Suprapubic skin (tissue), 4 donors: ENCODE measurements around the gene DST.

Source experiments
- CTCF ChIP-seq, 2 donors: fragments of 200-600 bp in 1 of 2; fragments of 450-650 bp in 1 of 2; sonication (generic) in 1 of 2; IDR thresholded peaks; one replicate each; pipeline ENCODE4 v1.5.1; 2016 to 2019; ENCODE audit warnings: antibody characterized with exemption in 2 of 2, mild to moderate bottlenecking in 1 of 2, moderate library complexity in 1 of 2
- EP300 ChIP-seq: sonication (generic); formaldehyde crosslinking; IDR thresholded peaks from one replicate; pipeline ENCODE4 v1.6.1; 2017; ENCODE audit warnings: antibody characterized with exemption
- POLR2A ChIP-seq, 2 donors: fragments of 450-650 bp; IDR thresholded peaks; one replicate each; pipeline ENCODE4 v1.6.1; 2017; ENCODE audit warnings: antibody characterized with exemption in 2 of 2, mild to moderate bottlenecking in 2 of 2, moderate library complexity in 2 of 2
- POLR2AphosphoS5 ChIP-seq, 3 donors: sonication (generic); formaldehyde crosslinking; IDR thresholded peaks; one replicate each; pipeline ENCODE4 v1.6.1; 2017; ENCODE audit warnings: antibody characterized with exemption in 3 of 3

GRCh38 chr6:56628105-56628504 lies 14.6 kb downstream of the DST start:
- TF ChIP-seq CTCF (IDR thresholded peaks at IDR 0.05) (no peak), POLR2A (IDR thresholded peaks at IDR 0.05) (no peak), EP300 (no peak), POLR2AphosphoS5 (IDR thresholded peaks at IDR 0.05) (no peak)
